Measurements from ENCODE around the gene MOSMO. TPM values are rescaled to one million over a fixed set of nuclear protein-coding genes. Genes with fewer than 3 reads are reported as not detected.
"Not testable (repeated sequence)": the region's sequence is repeated elsewhere in the genome, so short reads cannot be mapped to it uniquely, and the experiment has no call there.

The MOSMO gene
- total and polyA plus RNA-seq, 2 of the 4 experiments (the other 2 are of a cell fraction) = 10.5 to 16.0 TPM

- ATAC-seq (ENCODE audit: low read depth) = peak; percentile 64
- Histone ChIP-seq H3K27me3 (ENCODE audit: control insufficient read depth, insufficient read depth, low read length) (no peaks in the 10 kb centered on the region), H3K4me1 (ENCODE audit: control insufficient read depth, insufficient read depth, low read length) (peaks cover 3% of the 10 kb centered on the region), H3K27ac (ENCODE audit: insufficient read depth, low read length) (no peak overlapping the region), H4K5ac (ENCODE audit: low read depth, low read length) (no peak overlapping the region), H2BK5ac (ENCODE audit: low read depth, low read length, poor library complexity, severe bottlenecking) (no peak overlapping the region), H4K91ac (ENCODE audit: insufficient read depth, low read depth, low read length) (peak overlapping the region; percentile 9; the same call in 1 of the 2 replicates), H3K14ac (replicated peaks; ENCODE audit: low read depth, low read length) (peak overlapping the region; percentile 16; the same call in 1 of the 2 replicates), H2AK9ac (replicated peaks; ENCODE audit: low read depth, low read length, poor library complexity) (no peak overlapping the region), H4K20me1 (ENCODE audit: insufficient read depth, low read length) (no peaks in the 10 kb centered on the region), H3K79me1 (ENCODE audit: low read depth in 1 of 2, low read length in 2 of 2) (peaks cover 0 to 3% of the 10 kb centered on the region in 2 experiments; a peak in 2 of 4 replicates), H3K9me3 (ENCODE audit: control insufficient read depth, insufficient read depth, low read length) (no peaks in the 10 kb centered on the region), H4K8ac (ENCODE audit: low read depth in 2 of 2, low read length in 2 of 2) (peak overlapping the region in 1 of 2 experiments; percentile 53; a peak in 1 of 4 replicates), H2BK20ac (ENCODE audit: low read depth, low read length) (peak overlapping the region; percentile 8; the same call in 1 of the 2 replicates), H3K4me3 (ENCODE audit: insufficient read depth, low read depth, low read length) (no peak overlapping the region), H3K4me2 (ENCODE audit: low read depth, low read length) (peak overlapping the region; percentile 87; the same call in 1 of the 2 replicates), H2BK15ac (ENCODE audit: low read depth, low read length) (no peak overlapping the region), H2AFZ (replicated peaks; ENCODE audit: low read length, poor library complexity) (peak overlapping the region; percentile 77), H3K56ac (ENCODE audit: extremely low read depth, insufficient read depth, low read length) (no peak overlapping the region), H3K4ac (ENCODE audit: low read depth, low read length) (0 out of 2 replicates have a peak overlapping the region, but pooled peaks have one; percentile 17), H3K36me3 (ENCODE audit: control insufficient read depth, insufficient read depth, low read length) (no peaks in the 10 kb centered on the region), H3K9ac (ENCODE audit: low read depth, low read length) (no peak overlapping the region), H3K18ac (ENCODE audit: low read depth, low read length) (no peak overlapping the region), H3K9me1 (ENCODE audit: insufficient read depth, low read length) (peaks cover 12% of the 10 kb centered on the region), H2AK5ac (ENCODE audit: low read depth, low read length) (peak overlapping the region; percentile 65; the same call in 1 of the 2 replicates), H3K23ac (ENCODE audit: low read depth, low read length) (no peak overlapping the region), H2BK120ac (ENCODE audit: low read depth, low read length) (peak overlapping the region; percentile 46)
- dilution Hi-C loops (cut with HindIII; ENCODE audit: low sequenced_read_pairs, unreplicated experiment) (no loop called here), in situ Hi-C loops (cut with MboI; ENCODE audit: low sequenced_read_pairs) (loop anchor here (5.0 to 10.0 kb wide), 2 partner anchors 71 to 293 kb away; partner anchors contain the start of gene POLR3E), intact Hi-C loops (cut with micrococcal nuclease) (loop anchor here (1.0 to 5.0 kb wide), 4 partner anchors 76 to 296 kb away; partner anchors contain the start of gene POLR3E)
- CTCF ChIA-PET = interaction anchor here (0.7 to 2.1 kb wide), 7 partner anchors 11 to 190 kb away, joined by 3 to 46 read pairs (median 4); no protein-coding TSS in a partner anchor
- POLR2A ChIA-PET (ENCODE audit: unreplicated experiment) = no interaction called here
- BruUV-seq (replicated peaks) = no TSS peak
- DNase-seq = peak; percentile 71
- TF ChIP-seq ELK1 (IDR thresholded peaks at IDR 0.05; ENCODE audit: borderline replicate concordance, low read depth, low read length) = no peak
- TF ChIP-seq BHLHE40 (IDR thresholded peaks at IDR 0.05; ENCODE audit: low read depth, low read length) = no peak
- no peak for TF ChIP-seq CEBPB (IDR thresholded peaks at IDR 0.05; ENCODE audit: low read depth, low read length)
- TF ChIP-seq FOS (IDR thresholded peaks at IDR 0.05; ENCODE audit: low read depth, low read length) = 0 out of 2 replicates have a peak, but pooled peaks have one; percentile 16
- WGBS, 2 experiments (ENCODE audit: extremely low coverage in 2 of 2, insufficient read length in 1 of 2) = no CpG with 5 or more reads among the region's 1 CpG
Observed at GRCh38 chr16:22001591-22001990, 6.3 kb upstream of the MOSMO start.

DNA sequence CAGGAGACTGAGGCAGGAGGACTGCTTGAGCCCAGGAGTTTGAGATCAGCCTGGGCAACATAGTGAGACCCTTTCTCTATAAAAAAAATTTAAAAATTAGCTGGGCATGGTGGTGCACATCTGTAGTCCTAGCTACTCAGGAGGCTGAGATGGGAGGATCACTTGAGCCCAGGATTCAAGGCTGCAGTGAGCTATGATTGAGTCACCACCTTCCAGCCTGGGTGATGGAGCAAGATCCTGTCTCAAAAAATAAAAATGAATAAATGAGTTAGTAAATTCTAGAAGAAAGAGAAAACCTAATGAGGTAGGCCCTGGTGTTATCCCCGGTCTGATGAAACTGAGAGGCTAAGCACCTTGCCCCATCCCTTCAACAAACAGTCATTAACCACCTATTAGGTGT is 5.9 kb upstream of the MOSMO start:
- CTCF ChIA-PET = interaction anchor here (0.7 to 2.1 kb wide), 7 partner anchors 11 to 190 kb away, joined by 3 to 46 read pairs (median 4); no protein-coding TSS in a partner anchor
- Histone ChIP-seq H2AK5ac (ENCODE audit: low read depth, low read length) (peak overlapping the region; percentile 57; the same call in 1 of the 2 replicates), H4K8ac (ENCODE audit: low read depth in 2 of 2, low read length in 2 of 2) (peak overlapping the region in 1 of 2 experiments; percentile 40; a peak in 1 of 4 replicates), H2BK120ac (ENCODE audit: low read depth, low read length) (peak overlapping the region; percentile 21; the same call in 1 of the 2 replicates), H3K9me1 (ENCODE audit: insufficient read depth, low read length) (peaks cover 14% of the 10 kb centered on the region), H3K23ac (ENCODE audit: low read depth, low read length) (peak overlapping the region; percentile 86; the same call in 1 of the 2 replicates), H3K4ac (ENCODE audit: low read depth, low read length) (peak overlapping the region; percentile 73), H3K14ac (replicated peaks; ENCODE audit: low read depth, low read length) (peak overlapping the region; percentile 55; the same call in 1 of the 2 replicates), H2BK20ac (ENCODE audit: low read depth, low read length) (peak overlapping the region; percentile 77)
- H3K79me1 ChIP-seq (ENCODE audit: low read depth in 1 of 2, low read length in 2 of 2); H3K18ac ChIP-seq (ENCODE audit: low read depth, low read length); H4K5ac ChIP-seq (ENCODE audit: low read depth, low read length); H3K56ac ChIP-seq (ENCODE audit: extremely low read depth, insufficient read depth, low read length); POLR2A ChIA-PET (ENCODE audit: unreplicated experiment); H2BK5ac ChIP-seq (ENCODE audit: low read depth, low read length, poor library complexity, severe bottlenecking); H3K9me3 ChIP-seq (ENCODE audit: control insufficient read depth, insufficient read depth, low read length); ATAC-seq (ENCODE audit: low read depth); H3K9ac ChIP-seq (ENCODE audit: low read depth, low read length); H3K36me3 ChIP-seq (ENCODE audit: control insufficient read depth, insufficient read depth, low read length); DNase-seq; H2BK15ac ChIP-seq (ENCODE audit: low read depth, low read length); H2AFZ ChIP-seq (replicated peaks; ENCODE audit: low read length, poor library complexity); H3K4me1 ChIP-seq (ENCODE audit: control insufficient read depth, insufficient read depth, low read length); H4K91ac ChIP-seq (ENCODE audit: insufficient read depth, low read depth, low read length); H3K27me3 ChIP-seq (ENCODE audit: control insufficient read depth, insufficient read depth, low read length); H3K27ac ChIP-seq (ENCODE audit: insufficient read depth, low read length); BruUV-seq (replicated peaks); H4K20me1 ChIP-seq (ENCODE audit: insufficient read depth, low read length); H3K4me3 ChIP-seq (ENCODE audit: insufficient read depth, low read depth, low read length); dilution Hi-C loops (cut with HindIII; ENCODE audit: low sequenced_read_pairs, unreplicated experiment); H2AK9ac ChIP-seq (replicated peaks; ENCODE audit: low read depth, low read length, poor library complexity); H3K4me2 ChIP-seq (ENCODE audit: low read depth, low read length): not testable (repeated sequence)
- in situ Hi-C loops (cut with MboI; ENCODE audit: low sequenced_read_pairs) (loop anchor here (5.0 to 10.0 kb wide), 2 partner anchors 70 to 293 kb away; partner anchors contain the start of gene POLR3E), intact Hi-C loops (cut with micrococcal nuclease) (loop anchor here (5.0 kb wide), 1 partner anchor 295 kb away; the partner anchor contains the start of gene POLR3E)
- no CpG with 5 or more reads among the region's 1 CpG for WGBS, 2 experiments (ENCODE audit: extremely low coverage in 2 of 2, insufficient read length in 1 of 2)
